Mesenchymal stem cell (in vitro differentiated cells and primary cell): ENCODE results near the gene THAP4.

Source experiments
- DNase-seq: peaks from one replicate; pipeline ENCODE4 v3.0.0-alpha.2; 2013
- H2AFZ ChIP-seq: one replicate; pipeline ENCODE4 v1.6.1; 2013; ENCODE audit warnings: low read depth, mild to moderate bottlenecking, control low read depth, inconsistent platforms, low read length, moderate library complexity
- H2AK5ac ChIP-seq: 2 replicates; pipeline ENCODE4 v1.6.1; 2013; ENCODE audit warnings: low read length, moderate library complexity, mild to moderate bottlenecking, inconsistent platforms; ENCODE audit not compliant: severe bottlenecking
- H2BK120ac ChIP-seq: one replicate; pipeline ENCODE4 v1.6.1; 2013; ENCODE audit warnings: low read depth, mild to moderate bottlenecking, inconsistent platforms, low read length, moderate library complexity
- H2BK12ac ChIP-seq, 2 experiments: one replicate each; pipeline ENCODE4 v1.6.1; 2013; ENCODE audit warnings: inconsistent platforms in 2 of 2, low read length in 2 of 2, mild to moderate bottlenecking in 2 of 2, moderate library complexity in 2 of 2, control low read depth in 1 of 2
- H2BK15ac ChIP-seq: one replicate; pipeline ENCODE4 v1.6.1; 2013; ENCODE audit warnings: mild to moderate bottlenecking, low read depth, inconsistent platforms; ENCODE audit not compliant: poor library complexity, severe bottlenecking
- H2BK5ac ChIP-seq: 2 replicates; pipeline ENCODE4 v1.6.1; 2013; ENCODE audit warnings: low read depth, mild to moderate bottlenecking, low read length, control low read depth, inconsistent platforms; ENCODE audit not compliant: poor library complexity, severe bottlenecking
- H3K14ac ChIP-seq, 2 experiments: one replicate each; pipeline ENCODE4 v1.6.1; 2013; ENCODE audit warnings: inconsistent platforms in 2 of 2, low read length in 2 of 2, control low read depth in 1 of 2, mild to moderate bottlenecking in 1 of 2, moderate library complexity in 1 of 2
- H3K18ac ChIP-seq, 2 experiments: one replicate each; pipeline ENCODE4 v1.6.1; 2013; ENCODE audit warnings: inconsistent platforms in 2 of 2, low read length in 2 of 2, control low read depth in 1 of 2, low read depth in 1 of 2, mild to moderate bottlenecking in 1 of 2
- H3K23ac ChIP-seq, 2 experiments: one replicate each; pipeline ENCODE4 v1.6.1; 2013; ENCODE audit warnings: inconsistent platforms in 2 of 2, low read length in 2 of 2, mild to moderate bottlenecking in 2 of 2, moderate library complexity in 2 of 2, control low read depth in 1 of 2
- H3K27ac ChIP-seq: 2 replicates; pipeline ENCODE4 v1.5.1; 2013; ENCODE audit warnings: mild to moderate bottlenecking, moderate library complexity, low read length, control low read depth, inconsistent platforms; ENCODE audit not compliant: poor library complexity, severe bottlenecking
- H3K27me3 ChIP-seq, 2 experiments: 2 replicates each; pipeline versions ENCODE4 v1.6.1 to v1.7.0; 2013; ENCODE audit warnings: low read length in 2 of 2, mild to moderate bottlenecking in 2 of 2, moderate library complexity in 2 of 2, control low read depth in 1 of 2, inconsistent platforms in 1 of 2; ENCODE audit not compliant: control insufficient read depth in 1 of 2, insufficient read depth in 1 of 2
- H3K36me3 ChIP-seq, 2 experiments: 2 replicates each; pipeline versions ENCODE4 v1.6.1 to v1.7.0; 2013; ENCODE audit warnings: low read length in 2 of 2, control low read depth in 1 of 2, inconsistent platforms in 1 of 2, low read depth in 1 of 2, mild to moderate bottlenecking in 1 of 2; ENCODE audit not compliant: insufficient read depth in 2 of 2, control insufficient read depth in 1 of 2
- H3K4ac ChIP-seq, 2 experiments: one replicate each; pipeline ENCODE4 v1.6.1; 2013; ENCODE audit warnings: inconsistent platforms in 2 of 2, low read length in 2 of 2, mild to moderate bottlenecking in 2 of 2, moderate library complexity in 2 of 2, control low read depth in 1 of 2, low read depth in 1 of 2
- H3K4me1 ChIP-seq: 2 replicates; pipeline ENCODE4 v1.6.1; 2013; ENCODE audit warnings: low read depth, low read length, control low read depth; ENCODE audit not compliant: control insufficient read depth, insufficient read depth
- H3K4me2 ChIP-seq: 2 replicates; pipeline ENCODE4 v1.6.1; 2013; ENCODE audit warnings: low read length, mild to moderate bottlenecking, inconsistent platforms; ENCODE audit not compliant: poor library complexity, severe bottlenecking
- H3K4me3 ChIP-seq, 2 experiments: 2 replicates each; pipeline versions ENCODE4 v1.5.1 to v1.7.0; 2013; ENCODE audit warnings: low read length in 2 of 2, mild to moderate bottlenecking in 2 of 2, control low read depth in 1 of 2, low read depth in 1 of 2; ENCODE audit not compliant: insufficient read depth in 1 of 2
- H3K79me1 ChIP-seq: replicated peaks from 2 replicates; pipeline ENCODE4 v1.6.1; 2013; ENCODE audit warnings: mild to moderate bottlenecking, control low read depth, low read length, inconsistent platforms; ENCODE audit not compliant: poor library complexity, severe bottlenecking
- H3K9ac ChIP-seq: 2 replicates; pipeline ENCODE4 v1.7.0; 2013; ENCODE audit warnings: mild to moderate bottlenecking, low read length, moderate library complexity
- H3K9me3 ChIP-seq: 2 replicates; pipeline ENCODE4 v1.7.0; 2013; ENCODE audit warnings: mild to moderate bottlenecking, low read length; ENCODE audit not compliant: control insufficient read depth
- H4K8ac ChIP-seq: one replicate; pipeline ENCODE4 v1.6.1; 2013; ENCODE audit warnings: inconsistent platforms, mild to moderate bottlenecking, low read length, moderate library complexity
- H4K91ac ChIP-seq: one replicate; pipeline ENCODE4 v1.6.1; 2013; ENCODE audit warnings: mild to moderate bottlenecking, low read length, inconsistent platforms
- WGBS: methylation state at CpG from one replicate; pipeline ENCODE4 v1.1.7; 2013; ENCODE audit warnings: mixed read lengths; 5-methylcytosine and 5-hydroxymethylcytosine counted together

Gene THAP4

GRCh38 chr2:241558532-241559322 lies 78.2 kb downstream of the THAP4 start, which contains the start of gene BOK:
Gene BOK (plus strand): TSS chr2:241558745. CDS start chr2:241559484, 739 bp downstream.
- H2AK5ac ChIP-seq = no peak within 1 kb of the TSS
- H4K8ac ChIP-seq = peak within 1 kb of the TSS; percentile 49
- peak within 1 kb of the TSS; percentile 81 to 92 for H3K18ac ChIP-seq
- H3K4me1 ChIP-seq = peaks cover 32% of the 10 kb centered on the region
- H3K27me3 ChIP-seq = peaks cover 0 to 17% of the 10 kb centered on the region in 2 experiments
- peak within 1 kb of the TSS in 1 of 2 experiments; percentile 94 for H3K14ac ChIP-seq
- H2AFZ ChIP-seq = peak within 1 kb of the TSS; percentile 70
- peak within 1 kb of the TSS; percentile 57 for H3K9ac ChIP-seq
- H3K4ac ChIP-seq = peak within 1 kb of the TSS in 1 of 2 experiments; percentile 89
- peaks cover 14% of the 10 kb centered on the region for H3K9me3 ChIP-seq
- peak within 1 kb of the TSS; percentile 90 for H3K4me2 ChIP-seq
- no peak within 1 kb of the TSS for H3K27ac ChIP-seq
- H3K79me1 ChIP-seq = peaks cover 20% of the 10 kb centered on the region
- peak within 1 kb of the TSS in 1 of 2 experiments; percentile 74 for H3K23ac ChIP-seq
- peak within 1 kb of the TSS; percentile 68 for H2BK15ac ChIP-seq
- H3K4me3 ChIP-seq = peak within 1 kb of the TSS; percentile 78 to 88
- peak within 1 kb of the TSS; percentile 53 for H2BK5ac ChIP-seq
- WGBS = 2% methylated on average over 34 of the region's 98 CpGs
- peak within 1 kb of the TSS; percentile 25 to 76 for H2BK12ac ChIP-seq
- peaks cover 0 to 17% of the 10 kb centered on the region in 2 experiments for H3K36me3 ChIP-seq
- H4K91ac ChIP-seq = peak within 1 kb of the TSS; percentile 43
- peak within 1 kb of the TSS; percentile 62 for H2BK120ac ChIP-seq
- DNase-seq = peak; percentile 80

GRCh38 chr2:241556746-241557145 lies 80.2 kb downstream of the THAP4 start:
- Histone ChIP-seq H3K4me1 (peaks cover 17% of the 10 kb centered on the region), H2AK5ac (no peak overlapping the region), H2BK120ac (no peak overlapping the region), H3K27me3 (peaks cover 0 to 28% of the 10 kb centered on the region in 2 experiments), H2BK12ac (no peak overlapping the region), H2BK5ac (no peak overlapping the region), H3K4me2 (no peak overlapping the region), H4K8ac (no peak overlapping the region), H2AFZ (no peak overlapping the region), H3K9me3 (peaks cover 14% of the 10 kb centered on the region), H2BK15ac (no peak overlapping the region), H3K79me1 (peaks cover 9% of the 10 kb centered on the region), H3K9ac (no peak overlapping the region), H3K23ac (no peak overlapping the region), H3K18ac (no peak overlapping the region), H3K27ac (no peak overlapping the region), H3K4me3 (no peak overlapping the region), H3K36me3 (no peaks in the 10 kb centered on the region), H3K14ac (no peak overlapping the region), H4K91ac (no peak overlapping the region), H3K4ac (no peak overlapping the region)
- DNase-seq = no peak

- Histone ChIP-seq H2AK5ac (no peak overlapping the region), H3K36me3 (no peaks in the 10 kb centered on the region), H3K9ac (no peak overlapping the region), H3K27ac (no peak overlapping the region), H3K4ac (no peak overlapping the region), H3K23ac (peak overlapping the region in 1 of 2 experiments; percentile 42), H3K4me3 (no peak overlapping the region), H2BK120ac (no peak overlapping the region), H3K79me1 (peaks cover 9% of the 10 kb centered on the region), H2BK5ac (no peak overlapping the region), H3K9me3 (peaks cover 14% of the 10 kb centered on the region), H3K14ac (no peak overlapping the region), H4K8ac (no peak overlapping the region), H3K27me3 (peaks cover 0 to 38% of the 10 kb centered on the region in 2 experiments), H2AFZ (no peak overlapping the region), H2BK12ac (no peak overlapping the region), H3K18ac (no peak overlapping the region), H3K4me1 (peaks cover 11% of the 10 kb centered on the region), H4K91ac (no peak overlapping the region), H3K4me2 (no peak overlapping the region), H2BK15ac (no peak overlapping the region)
- 53% methylated on average over 3 of the region's 3 CpGs for WGBS
- no peak for DNase-seq
Measured at GRCh38 chr2:241555711-241556110, 81.2 kb downstream of the THAP4 start.

GRCh38 chr2:241554610-241555322 lies 82.2 kb downstream of the THAP4 start:
- H2AFZ ChIP-seq = no peak overlapping the region
- H3K18ac ChIP-seq = no peak overlapping the region
- H3K14ac ChIP-seq = no peak overlapping the region
- H2AK5ac ChIP-seq = no peak overlapping the region
- H3K27me3 ChIP-seq = peaks cover 0 to 45% of the 10 kb centered on the region in 2 experiments
- no peak overlapping the region for H3K27ac ChIP-seq
- 87% methylated on average over 7 of the region's 7 CpGs for WGBS
- H4K91ac ChIP-seq = no peak overlapping the region
- no peak overlapping the region for H2BK15ac ChIP-seq
- no peaks in the 10 kb centered on the region for H3K36me3 ChIP-seq
- H3K4ac ChIP-seq = no peak overlapping the region
- H3K9ac ChIP-seq = no peak overlapping the region
- DNase-seq = no peak
- H2BK120ac ChIP-seq = no peak overlapping the region
- H3K4me1 ChIP-seq = peaks cover 7% of the 10 kb centered on the region
- H2BK12ac ChIP-seq = no peak overlapping the region
- no peak overlapping the region for H3K4me3 ChIP-seq
- peaks cover 5% of the 10 kb centered on the region for H3K79me1 ChIP-seq
- H3K9me3 ChIP-seq = peaks cover 14% of the 10 kb centered on the region
- no peak overlapping the region for H3K23ac ChIP-seq
- no peak overlapping the region for H4K8ac ChIP-seq
- H3K4me2 ChIP-seq = no peak overlapping the region
- H2BK5ac ChIP-seq = no peak overlapping the region
